Measurements from ENCODE around the gene CELF4. TPM values are rescaled to one million over a fixed set of nuclear protein-coding genes. Genes with fewer than 3 reads are reported as not detected.

Gene CELF4
- total and polyA plus RNA-seq, 7 donors = 0.60 to 5.0 (median 1.8) TPM; not detected in 1

GRCh38 chr18:37536656-37537055, 28.9 kb downstream of the CELF4 start:
- Histone ChIP-seq H3K27me3 (peaks cover 5 to 55% (median 28%) of the 10 kb centered on the region in 3 donors), H3K4me1 (no peaks in the 10 kb centered on the region), H3K36me3 (no peaks in the 10 kb centered on the region), H3K27ac (no peak overlapping the region), H3K9me3 (no peaks in the 10 kb centered on the region), H3K4me3 (no peak overlapping the region)
- intact Hi-C loops (cut with DNase I) = loop anchor here (5.0 to 10.0 kb wide), 2 partner anchors 152 to 194 kb away; no protein-coding TSS in a partner anchor
- TF ChIP-seq POLR2AphosphoS5 (IDR thresholded peaks at IDR 0.05) (no peak), CTCF (IDR thresholded peaks at IDR 0.05) (no peak), EP300 (IDR thresholded peaks at IDR 0.05) (no peak), POLR2A (IDR thresholded peaks at IDR 0.05) (no peak)
- 72 to 86% methylated on average over 9 of the region's 9 CpGs for WGBS, 2 donors
- DNase-seq = no peak

GRCh38 chr18:37535968-37536367, 29.6 kb downstream of the CELF4 start:
- H3K4me1 ChIP-seq = no peaks in the 10 kb centered on the region
- no peak for DNase-seq
- no peaks in the 10 kb centered on the region for H3K36me3 ChIP-seq
- WGBS, 2 donors = 50 to 65% methylated on average over 4 of the region's 4 CpGs
- H3K27me3 ChIP-seq = peaks cover 5 to 52% (median 28%) of the 10 kb centered on the region in 3 donors
- intact Hi-C loops (cut with DNase I) = loop anchor here (5.0 to 10.0 kb wide), 2 partner anchors 151 to 194 kb away; no protein-coding TSS in a partner anchor
- no peak for TF ChIP-seq EP300 (IDR thresholded peaks at IDR 0.05)
- TF ChIP-seq POLR2A (IDR thresholded peaks at IDR 0.05) = no peak
- TF ChIP-seq POLR2AphosphoS5 (IDR thresholded peaks at IDR 0.05) = no peak
- TF ChIP-seq CTCF (IDR thresholded peaks at IDR 0.05) = no peak
- no peaks in the 10 kb centered on the region for H3K9me3 ChIP-seq
- no peak overlapping the region for H3K4me3 ChIP-seq
- H3K27ac ChIP-seq = no peak overlapping the region

- no peaks in the 10 kb centered on the region for H3K4me1 ChIP-seq
- H3K9me3 ChIP-seq = no peaks in the 10 kb centered on the region
- no peaks in the 10 kb centered on the region for H3K36me3 ChIP-seq
- no peak overlapping the region for H3K4me3 ChIP-seq
- no peak for DNase-seq
- WGBS, 2 donors = 56 to 57% methylated on average over 9 of the region's 9 CpGs
- intact Hi-C loops (cut with DNase I) = loop anchor here (5.0 to 10.0 kb wide), 2 partner anchors 150 to 192 kb away; no protein-coding TSS in a partner anchor
- peaks cover 2 to 52% (median 18%) of the 10 kb centered on the region in 3 donors for H3K27me3 ChIP-seq
- no peak overlapping the region for H3K27ac ChIP-seq
- no peak for TF ChIP-seq POLR2AphosphoS5 (IDR thresholded peaks at IDR 0.05)
- TF ChIP-seq POLR2A (IDR thresholded peaks at IDR 0.05) = no peak
- no peak for TF ChIP-seq EP300 (IDR thresholded peaks at IDR 0.05)
- no peak for TF ChIP-seq CTCF (IDR thresholded peaks at IDR 0.05)
Measured at GRCh38 chr18:37534627-37535026, 31.0 kb downstream of the CELF4 start.

- Histone ChIP-seq H3K4me3 (no peak overlapping the region), H3K27ac (no peak overlapping the region), H3K4me1 (no peaks in the 10 kb centered on the region), H3K36me3 (no peaks in the 10 kb centered on the region), H3K9me3 (no peaks in the 10 kb centered on the region), H3K27me3 (peaks cover 2 to 51% (median 16%) of the 10 kb centered on the region in 3 donors)
- intact Hi-C loops (cut with DNase I) = loop anchor here (10.0 kb wide), 1 partner anchor 149 kb away; no protein-coding TSS in a partner anchor
- TF ChIP-seq CTCF (IDR thresholded peaks at IDR 0.05) (no peak), POLR2A (IDR thresholded peaks at IDR 0.05) (no peak), POLR2AphosphoS5 (IDR thresholded peaks at IDR 0.05) (no peak), EP300 (IDR thresholded peaks at IDR 0.05) (no peak)
- WGBS, 2 donors = 81% methylated on average over 22 of the region's 22 CpGs
- no peak for DNase-seq
Measured at GRCh38 chr18:37533647-37534584, 31.7 kb downstream of the CELF4 start.
